ENCODE data around the gene USP10. TPM values are rescaled to one million over a fixed set of nuclear protein-coding genes. Genes with fewer than 3 reads are reported as not detected.

USP10 gene
- polyA plus RNA-seq, 2 of the 4 experiments (the other 2 are of a cell fraction) = 61.5 to 93.5 TPM

GRCh38 chr16:84689111-84689510 lies 10.7 kb upstream of the USP10 start:
- FAIRE-seq (no peak), ATAC-seq (no peak), DNase-seq (ENCODE audit: low read depth in 1 of 2, low spot score in 1 of 2) (no peak)
- Histone ChIP-seq H3K4me3 (no peak overlapping the region), H3K4me1 (no peaks in the 10 kb centered on the region), H3K4me2 (no peak overlapping the region), H3K9me3 (no peaks in the 10 kb centered on the region), H3K27ac (no peak overlapping the region)
- TF ChIP-seq EHMT2 (IDR thresholded peaks at IDR 0.05; ENCODE audit: low read depth) (no peak), REST (IDR thresholded peaks at IDR 0.05) (no peak), HOXB5 (CRISPR knock-in tag; IDR thresholded peaks at IDR 0.05) (no peak), FOSL2 (IDR thresholded peaks at IDR 0.05) (no peak), FOSL2 (CRISPR knock-in tag; IDR thresholded peaks at IDR 0.05) (no peak), RCOR1 (IDR thresholded peaks at IDR 0.05; ENCODE audit: low read depth, low read length) (no peak), JUN (IDR thresholded peaks at IDR 0.05) (no peak), EP300 (IDR thresholded peaks at IDR 0.05) (no peak), POLR2A (IDR thresholded peaks at IDR 0.05; ENCODE audit: low read length) (no peak), CBX2 (IDR thresholded peaks at IDR 0.05; ENCODE audit: borderline replicate concordance, low read depth) (no peak), KDM1A (IDR thresholded peaks at IDR 0.05; ENCODE audit: low read depth) (no peak), CEBPB (IDR thresholded peaks at IDR 0.05) (no peak), BHLHE40 (IDR thresholded peaks at IDR 0.05; ENCODE audit: low read depth, low read length) (no peak), HOXB13 (CRISPR knock-in tag; IDR thresholded peaks at IDR 0.05; ENCODE audit: low read depth) (no peak), CHD2 (IDR thresholded peaks at IDR 0.05; ENCODE audit: low read length, partially characterized antibody) (no peak), PBX3 (IDR thresholded peaks at IDR 0.05) (no peak), ZFP36 (IDR thresholded peaks at IDR 0.05; ENCODE audit: borderline replicate concordance, partially characterized antibody) (no peak)
- ChIA-PET POLR2A (no interaction called here), CTCF (interaction anchor here (1.0 to 7.3 kb wide), 5 partner anchors 16 to 178 kb away, joined by 3 to 68 read pairs (median 4); no protein-coding TSS in a partner anchor)
- 59% methylated on average over 8 of the region's 8 CpGs for WGBS (ENCODE audit: missing lambda C conversion rate)

- Histone ChIP-seq H3K4me3 (no peak overlapping the region), H3K4me1 (no peaks in the 10 kb centered on the region), H3K4me2 (no peak overlapping the region), H3K9me3 (no peaks in the 10 kb centered on the region), H3K27ac (no peak overlapping the region)
- ChIA-PET POLR2A (no interaction called here), CTCF (interaction anchor here (1.3 to 7.3 kb wide), 3 partner anchors 17 to 49 kb away, joined by 4 to 68 read pairs (median 4); no protein-coding TSS in a partner anchor)
- TF ChIP-seq NFE2L2 (conservative IDR thresholded peaks at IDR 0.05; ENCODE audit: low read length) (no peak), EHMT2 (IDR thresholded peaks at IDR 0.05; ENCODE audit: low read depth) (no peak), POLR2AphosphoS2 (conservative IDR thresholded peaks at IDR 0.05; ENCODE audit: low read length) (no peak), SMC3 (IDR thresholded peaks at IDR 0.05) (no peak), CHD4 (IDR thresholded peaks at IDR 0.05; ENCODE audit: borderline replicate concordance) (no peak), JUN (IDR thresholded peaks at IDR 0.05) (no peak), RAD21 (conservative IDR thresholded peaks at IDR 0.05 in 1 of 2, IDR thresholded peaks at IDR 0.05 in 1 of 2) (no peak), HOXA7 (CRISPR knock-in tag; IDR thresholded peaks at IDR 0.05) (no peak), ZNF302 (CRISPR knock-in tag; IDR thresholded peaks at IDR 0.05) (no peak), CTCF (IDR thresholded peaks at IDR 0.05) (no peak), ESRRA (IDR thresholded peaks at IDR 0.05; ENCODE audit: borderline replicate concordance, low read length) (no peak), RFX5 (IDR thresholded peaks at IDR 0.05) (no peak), HOXB13 (CRISPR knock-in tag; IDR thresholded peaks at IDR 0.05; ENCODE audit: low read depth) (no peak), CHD2 (IDR thresholded peaks at IDR 0.05; ENCODE audit: low read length, partially characterized antibody) (no peak)
- FAIRE-seq (no peak), ATAC-seq (no peak), DNase-seq (ENCODE audit: low read depth in 1 of 2, low spot score in 1 of 2) (no peak)
- 68% methylated on average over 6 of the region's 6 CpGs for WGBS (ENCODE audit: missing lambda C conversion rate)
Measured at GRCh38 chr16:84690088-84690819, 9.5 kb upstream of the USP10 start.

All from A549 (cell line).